Upper lobe of left lung (tissue), 4 donors: ENCODE results near the gene LEKR1.

Experiments
- CTCF ChIP-seq, 6 experiments: fragments of 450-650 bp in 4 of 6; fragments of 200-600 bp in 2 of 6; sonication (generic) in 2 of 6; IDR thresholded peaks; one replicate each; pipeline ENCODE4 v1.5.1; 2016 to 2019; ENCODE audit warnings: antibody characterized with exemption in 6 of 6
- EP300 ChIP-seq, 4 donors: sonication (generic); formaldehyde crosslinking; IDR thresholded peaks; one replicate each; pipeline ENCODE4 v1.5.1; 2017; ENCODE audit warnings: antibody characterized with exemption in 4 of 4, control low read depth in 2 of 4
- POLR2A ChIP-seq, 4 donors: fragments of 450-650 bp; IDR thresholded peaks; one replicate each; pipeline ENCODE4 v1.5.1; 2016 to 2017; ENCODE audit warnings: antibody characterized with exemption in 4 of 4, mild to moderate bottlenecking in 2 of 4
- POLR2AphosphoS5 ChIP-seq, 2 donors: sonication (generic); formaldehyde crosslinking; IDR thresholded peaks; one replicate each; pipeline ENCODE4 v1.5.1; 2017; ENCODE audit warnings: antibody characterized with exemption in 2 of 2

- TF ChIP-seq CTCF (IDR thresholded peaks at IDR 0.05): no peak
- no peak for TF ChIP-seq POLR2A (IDR thresholded peaks at IDR 0.05)
- TF ChIP-seq EP300 (IDR thresholded peaks at IDR 0.05): no peak
- no peak for TF ChIP-seq POLR2AphosphoS5 (IDR thresholded peaks at IDR 0.05)
Observed at GRCh38 chr3:157074490-157074889, 248.3 kb downstream of the LEKR1 start.
